Memory B cell (primary cell): ENCODE measurements around the gene ULBP1.
"Not testable (repeated sequence)": the region's sequence is repeated elsewhere in the genome, so short reads cannot be mapped to it uniquely, and the experiment has no call there.

Source experiments
- ATAC-seq: fragments of 150-1000 bp; cut with Tn5 transposase; 2 replicates; pipeline ENCODE4 v1.10.0; 2021; ENCODE audit warnings: low read depth, mild to moderate bottlenecking, moderate library complexity
- DNase-seq, 2 donors: peaks; one replicate each; pipeline ENCODE4 v3.0.0; 2022; ENCODE audit warnings: low spot score in 2 of 2
- H3K27ac Mint-ChIP-seq: one replicate; pipeline ENCODE4 v1.8.0; 2022; ENCODE audit warnings: mild to moderate bottlenecking, moderate library complexity, mixed read lengths
- H3K27me3 Mint-ChIP-seq: one replicate; pipeline ENCODE4 v1.8.0; 2022; ENCODE audit warnings: mixed read lengths
- H3K36me3 Mint-ChIP-seq: one replicate; pipeline ENCODE4 v1.8.0; 2022; ENCODE audit warnings: mild to moderate bottlenecking, mixed read lengths
- H3K4me1 Mint-ChIP-seq: one replicate; pipeline ENCODE4 v1.8.0; 2022; ENCODE audit warnings: mixed read lengths
- H3K4me3 Mint-ChIP-seq: one replicate; pipeline ENCODE4 v1.8.0; 2022; ENCODE audit warnings: mild to moderate bottlenecking, moderate library complexity, mixed read lengths
- H3K9me3 Mint-ChIP-seq: one replicate; pipeline ENCODE4 v1.8.0; 2022; ENCODE audit warnings: mixed read lengths

ULBP1 gene

GRCh38 chr6:149939356-149939648 is 24.4 kb upstream of the ULBP1 start:
- ATAC-seq (no peak), DNase-seq (no peak)
- Mint-ChIP-seq H3K4me3 (peak overlapping the region; percentile 75), H3K36me3 (no peaks in the 10 kb centered on the region), H3K27me3 (peaks cover 36% of the 10 kb centered on the region), H3K9me3 (no peaks in the 10 kb centered on the region), H3K27ac (peak overlapping the region; percentile 96), H3K4me1 (peaks cover 18% of the 10 kb centered on the region)

DNA sequence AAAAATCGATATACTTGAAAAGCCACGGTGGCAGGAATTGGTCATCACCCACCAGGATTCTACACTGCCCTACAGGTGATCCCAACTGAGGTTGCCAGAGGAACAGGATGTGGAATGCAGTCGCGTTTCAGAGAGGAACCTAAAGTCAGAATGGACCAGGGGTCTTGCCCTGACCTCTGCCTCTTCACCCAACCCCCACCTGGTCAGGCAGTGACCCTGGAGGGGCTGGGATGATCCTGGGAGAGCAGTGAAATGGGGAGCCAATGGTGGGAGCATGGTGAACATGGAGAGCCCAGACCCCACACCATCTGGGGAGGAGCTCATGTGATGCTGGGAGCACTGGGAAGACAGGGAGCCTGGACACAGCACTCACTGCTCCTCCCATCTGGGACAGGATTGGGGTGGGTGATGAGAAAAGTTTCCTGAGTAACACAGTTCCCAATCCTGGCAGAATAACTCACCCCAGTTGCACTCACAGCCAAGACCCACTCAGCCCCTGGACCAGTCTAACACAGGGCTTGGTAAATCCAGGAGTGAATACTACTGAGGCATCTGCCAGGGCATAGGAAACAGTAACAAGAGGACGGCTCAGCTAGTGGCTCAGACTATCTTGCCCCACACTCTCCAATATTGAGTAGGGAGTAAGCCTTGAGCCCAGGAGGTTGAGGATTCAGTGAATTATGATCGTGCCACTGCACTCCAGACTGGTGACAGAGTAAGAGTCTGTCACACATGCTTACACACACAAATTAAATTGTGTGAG is 23.7 kb upstream of the ULBP1 start:
- Mint-ChIP-seq H3K4me1 (peaks cover 16% of the 10 kb centered on the region), H3K4me3 (peak overlapping the region; percentile 54), H3K27ac (peak overlapping the region; percentile 45), H3K9me3 (no peaks in the 10 kb centered on the region), H3K36me3 (no peaks in the 10 kb centered on the region), H3K27me3 (peaks cover 31% of the 10 kb centered on the region)
- no peak for DNase-seq
- ATAC-seq: no peak

GRCh38 chr6:149940672-149940982 is 23.1 kb upstream of the ULBP1 start:
- no peak for ATAC-seq
- no peak for DNase-seq
- Mint-ChIP-seq H3K4me3 (peak overlapping the region; percentile 54), H3K27ac (peak overlapping the region; percentile 45), H3K36me3 (no peaks in the 10 kb centered on the region), H3K27me3 (peaks cover 31% of the 10 kb centered on the region), H3K9me3 (no peaks in the 10 kb centered on the region), H3K4me1 (peaks cover 16% of the 10 kb centered on the region)

DNA sequence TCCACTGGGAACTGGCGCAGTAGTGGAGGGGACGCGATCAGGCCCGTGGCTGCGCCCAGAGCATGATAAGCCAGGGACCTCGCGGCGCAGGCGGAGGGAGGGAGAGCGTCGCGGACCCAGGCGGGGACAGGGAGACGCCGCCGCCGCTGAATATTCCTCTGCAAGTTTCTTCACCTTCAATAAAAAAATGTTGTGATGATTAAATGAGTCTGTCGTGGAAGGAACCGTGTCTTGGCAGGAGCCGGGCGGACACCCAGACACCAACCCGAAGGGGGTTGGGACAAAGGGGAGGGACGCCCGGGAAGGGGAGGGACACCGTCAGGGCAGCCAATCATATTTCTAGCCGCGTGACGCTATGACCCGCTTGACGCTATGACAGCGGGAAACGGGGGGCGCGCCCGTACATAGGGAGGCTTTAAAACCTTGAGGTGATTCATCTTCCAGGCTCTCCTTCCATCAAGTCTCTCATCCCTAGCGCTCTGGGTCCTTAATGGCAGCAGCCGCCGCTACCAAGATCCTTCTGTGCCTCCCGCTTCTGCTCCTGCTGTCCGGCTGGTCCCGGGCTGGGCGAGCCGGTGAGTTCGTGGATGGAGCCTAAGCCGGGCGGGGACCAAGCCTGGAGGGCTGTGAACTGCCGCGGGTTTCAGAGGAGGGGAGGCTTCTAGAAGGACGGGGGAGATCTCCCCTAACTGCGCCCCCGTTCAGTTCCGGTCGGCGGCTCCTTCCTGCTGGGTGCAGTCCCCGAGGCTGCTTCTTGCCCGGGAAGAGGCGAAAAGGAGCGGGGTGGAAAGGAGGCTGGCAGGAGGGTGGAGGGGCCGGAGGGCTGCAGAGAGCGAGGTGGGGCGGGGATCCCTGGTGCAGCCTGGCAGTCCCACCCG is 21.9 kb upstream of the ULBP1 start, which contains the start of gene ULBP2:
Gene ULBP2 (plus strand): TSS at position 432 of the 878 bp plus-strand sequence. CDS start 59 bp downstream, at position 491.
- H3K4me3 Mint-ChIP-seq: peak within 1 kb of the TSS; percentile 90
- peak; percentile 72 for DNase-seq
- ATAC-seq: peak; percentile 67
- H3K27ac Mint-ChIP-seq: peak within 1 kb of the TSS; percentile 89
- H3K9me3 Mint-ChIP-seq: no peaks in the 10 kb centered on the region
- no peaks in the 10 kb centered on the region for H3K36me3 Mint-ChIP-seq
- peaks cover 16% of the 10 kb centered on the region for H3K4me1 Mint-ChIP-seq
- H3K27me3 Mint-ChIP-seq: peaks cover 28% of the 10 kb centered on the region

GRCh38 chr6:149942461-149942829 is 21.3 kb upstream of the ULBP1 start:
- Mint-ChIP-seq H3K36me3 (no peaks in the 10 kb centered on the region), H3K4me3 (peak overlapping the region; percentile 90), H3K27ac (no peak overlapping the region), H3K4me1 (peaks cover 16% of the 10 kb centered on the region), H3K27me3 (peaks cover 25% of the 10 kb centered on the region), H3K9me3 (no peaks in the 10 kb centered on the region)
- no peak for DNase-seq
- ATAC-seq: no peak

DNA sequence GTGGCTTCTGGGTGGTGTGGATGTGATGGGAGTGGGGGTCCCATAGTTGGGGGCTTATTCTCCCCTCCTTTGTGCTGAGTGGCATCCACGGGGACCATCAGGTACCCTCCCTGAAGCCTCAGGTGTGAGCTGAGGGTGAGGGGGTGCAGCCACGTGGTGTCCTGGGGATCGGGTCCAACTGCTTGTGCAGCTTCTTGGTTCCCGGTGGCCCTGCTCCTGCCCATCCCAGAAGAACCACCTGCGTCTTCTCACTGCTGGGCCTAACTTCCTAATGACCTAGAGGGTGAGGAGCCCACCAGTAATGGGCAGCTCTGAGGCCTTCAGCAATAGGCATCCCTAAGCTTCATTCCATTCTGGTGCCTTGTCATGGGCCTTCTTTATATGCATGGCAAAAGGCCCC is 20.4 kb upstream of the ULBP1 start:
- not testable (repeated sequence) for DNase-seq, H3K27ac Mint-ChIP-seq, H3K36me3 Mint-ChIP-seq, H3K9me3 Mint-ChIP-seq, ATAC-seq
- H3K4me1 Mint-ChIP-seq: peaks cover 16% of the 10 kb centered on the region
- H3K27me3 Mint-ChIP-seq: peaks cover 25% of the 10 kb centered on the region
- H3K4me3 Mint-ChIP-seq: peak overlapping the region; percentile 14

DNA sequence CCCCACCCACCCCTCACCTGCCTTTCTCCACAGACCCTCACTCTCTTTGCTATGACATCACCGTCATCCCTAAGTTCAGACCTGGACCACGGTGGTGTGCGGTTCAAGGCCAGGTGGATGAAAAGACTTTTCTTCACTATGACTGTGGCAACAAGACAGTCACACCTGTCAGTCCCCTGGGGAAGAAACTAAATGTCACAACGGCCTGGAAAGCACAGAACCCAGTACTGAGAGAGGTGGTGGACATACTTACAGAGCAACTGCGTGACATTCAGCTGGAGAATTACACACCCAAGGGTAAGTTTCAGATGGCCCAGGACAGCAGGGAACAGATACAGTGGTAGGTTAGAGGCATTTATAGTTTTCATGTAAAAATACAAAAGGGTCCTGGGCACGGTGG is 18.5 kb upstream of the ULBP1 start:
- H3K27ac Mint-ChIP-seq, H3K4me3 Mint-ChIP-seq, H3K4me1 Mint-ChIP-seq, H3K36me3 Mint-ChIP-seq, H3K9me3 Mint-ChIP-seq, DNase-seq, ATAC-seq: not testable (repeated sequence)
- peaks cover 19% of the 10 kb centered on the region for H3K27me3 Mint-ChIP-seq

DNA sequence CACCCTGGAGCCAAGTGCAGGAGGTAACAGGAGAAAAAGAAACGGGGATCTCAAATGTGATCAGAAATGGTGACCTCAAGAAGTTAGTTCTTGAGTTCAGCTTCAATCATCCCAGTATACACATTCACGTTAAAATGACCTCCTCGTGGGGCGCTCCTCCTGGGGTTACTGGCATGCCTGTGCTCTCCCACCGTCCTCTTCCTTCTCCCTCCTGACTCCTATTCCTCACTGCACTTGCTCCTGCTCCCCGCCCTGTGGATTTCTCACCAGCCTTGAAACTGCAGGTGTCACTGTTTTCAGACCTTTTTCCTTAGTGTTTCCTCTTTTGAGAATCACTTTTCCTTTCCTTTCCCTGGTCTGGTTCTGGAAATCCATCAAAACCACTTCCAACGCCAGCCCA is 17.1 kb upstream of the ULBP1 start:
- ATAC-seq, H3K36me3 Mint-ChIP-seq, H3K4me1 Mint-ChIP-seq, H3K4me3 Mint-ChIP-seq, H3K9me3 Mint-ChIP-seq, DNase-seq, H3K27ac Mint-ChIP-seq: not testable (repeated sequence)
- peaks cover 22% of the 10 kb centered on the region for H3K27me3 Mint-ChIP-seq

GRCh38 chr6:149947533-149947932 is 16.2 kb upstream of the ULBP1 start:
- H3K9me3 Mint-ChIP-seq, ATAC-seq, H3K4me1 Mint-ChIP-seq, H3K36me3 Mint-ChIP-seq, DNase-seq, H3K27ac Mint-ChIP-seq, H3K4me3 Mint-ChIP-seq: not testable (repeated sequence)
- H3K27me3 Mint-ChIP-seq: peaks cover 27% of the 10 kb centered on the region

GRCh38 chr6:149948011-149948410 is 15.7 kb upstream of the ULBP1 start:
- H3K4me3 Mint-ChIP-seq: no peak overlapping the region
- no peak overlapping the region for H3K27ac Mint-ChIP-seq
- ATAC-seq: no peak
- H3K36me3 Mint-ChIP-seq: no peaks in the 10 kb centered on the region
- peaks cover 29% of the 10 kb centered on the region for H3K27me3 Mint-ChIP-seq
- DNase-seq: no peak
- peaks cover 3% of the 10 kb centered on the region for H3K4me1 Mint-ChIP-seq
- H3K9me3 Mint-ChIP-seq: no peaks in the 10 kb centered on the region

GRCh38 chr6:149948616-149949015 is 15.1 kb upstream of the ULBP1 start:
- Mint-ChIP-seq H3K4me1 (peaks cover 3% of the 10 kb centered on the region), H3K27me3 (peaks cover 29% of the 10 kb centered on the region), H3K9me3 (no peaks in the 10 kb centered on the region), H3K36me3 (no peaks in the 10 kb centered on the region), H3K4me3 (no peak overlapping the region), H3K27ac (no peak overlapping the region)
- ATAC-seq (no peak), DNase-seq (no peak)

DNA sequence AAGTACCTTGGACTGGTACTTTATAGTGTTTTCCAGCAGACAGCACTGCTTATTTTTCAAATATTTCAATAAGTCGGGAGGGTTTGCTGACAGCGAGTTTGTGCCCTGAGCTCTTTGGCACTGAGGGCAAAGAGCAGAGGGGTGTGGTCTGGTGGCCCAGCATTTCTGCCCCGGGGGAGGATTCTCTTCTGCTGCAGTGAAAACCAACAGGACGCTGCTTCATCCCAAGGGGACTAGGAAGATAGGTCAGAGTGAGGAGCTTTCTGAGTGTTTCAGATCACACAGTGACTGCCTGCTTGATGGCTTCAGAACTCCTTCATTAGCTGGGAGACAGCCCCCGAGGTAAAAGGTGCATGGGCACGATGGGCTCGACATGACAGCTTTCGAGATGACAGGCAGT is 13.3 kb upstream of the ULBP1 start:
- no peak for DNase-seq
- Mint-ChIP-seq H3K9me3 (peaks cover 2% of the 10 kb centered on the region), H3K27ac (no peak overlapping the region), H3K36me3 (peaks cover 1% of the 10 kb centered on the region), H3K4me1 (peaks cover 7% of the 10 kb centered on the region), H3K27me3 (peaks cover 30% of the 10 kb centered on the region), H3K4me3 (no peak overlapping the region)
- ATAC-seq: no peak

GRCh38 chr6:149951096-149951495 is 12.6 kb upstream of the ULBP1 start:
- Mint-ChIP-seq H3K36me3 (peaks cover 1% of the 10 kb centered on the region), H3K27ac (no peak overlapping the region), H3K4me1 (peaks cover 7% of the 10 kb centered on the region), H3K4me3 (no peak overlapping the region), H3K9me3 (peaks cover 2% of the 10 kb centered on the region), H3K27me3 (peaks cover 36% of the 10 kb centered on the region)
- DNase-seq (no peak), ATAC-seq (no peak)

GRCh38 chr6:149951626-149952025 is 12.1 kb upstream of the ULBP1 start:
- H3K36me3 Mint-ChIP-seq: peaks cover 1% of the 10 kb centered on the region
- H3K9me3 Mint-ChIP-seq: peaks cover 2% of the 10 kb centered on the region
- H3K27ac Mint-ChIP-seq: no peak overlapping the region
- no peak for ATAC-seq
- peaks cover 38% of the 10 kb centered on the region for H3K27me3 Mint-ChIP-seq
- peaks cover 7% of the 10 kb centered on the region for H3K4me1 Mint-ChIP-seq
- no peak for DNase-seq
- no peak overlapping the region for H3K4me3 Mint-ChIP-seq
